ENCODE results near the gene LRP2. TPM values are rescaled to one million over a fixed set of nuclear protein-coding genes. Genes with fewer than 3 reads are reported as not detected.

The LRP2 gene
- total RNA-seq, 2 donors from 2014 or later: 0.37 to 0.70 TPM

DNA sequence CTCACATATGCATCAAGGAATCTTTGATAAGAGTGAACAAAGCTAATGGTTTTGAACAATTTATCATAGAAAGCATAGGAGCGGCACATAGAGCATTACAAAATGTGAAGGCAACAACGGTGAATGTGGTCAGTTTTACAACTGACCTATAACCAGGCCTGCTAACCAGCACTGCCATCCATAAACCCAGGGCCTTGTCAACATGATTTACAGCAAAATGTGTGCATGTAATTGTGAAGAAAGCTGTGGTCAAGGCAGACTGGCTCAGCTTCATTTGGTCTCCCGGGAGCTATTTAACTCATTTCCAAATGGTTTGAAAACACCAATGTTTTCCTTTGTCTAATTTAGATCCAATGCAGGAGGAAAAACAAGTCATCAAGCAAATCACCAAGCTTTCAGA lies 173.2 kb downstream of the LRP2 start:
- Mint-ChIP-seq H3K4me3 (no peak overlapping the region), H3K4me1 (ENCODE audit: low read depth) (no peaks in the 10 kb centered on the region), H3K9me3 (peaks cover 0 to 1% of the 10 kb centered on the region in 2 donors), H3K27ac (no peak overlapping the region), H3K27me3 (ENCODE audit: low read depth) (no peaks in the 10 kb centered on the region), H3K36me3 (ENCODE audit: insufficient read depth in 2 of 2) (no peaks in the 10 kb centered on the region)
- ATAC-seq (replicated peaks in 1 of 2) (no peak), DNase-seq (no peak)

DNA sequence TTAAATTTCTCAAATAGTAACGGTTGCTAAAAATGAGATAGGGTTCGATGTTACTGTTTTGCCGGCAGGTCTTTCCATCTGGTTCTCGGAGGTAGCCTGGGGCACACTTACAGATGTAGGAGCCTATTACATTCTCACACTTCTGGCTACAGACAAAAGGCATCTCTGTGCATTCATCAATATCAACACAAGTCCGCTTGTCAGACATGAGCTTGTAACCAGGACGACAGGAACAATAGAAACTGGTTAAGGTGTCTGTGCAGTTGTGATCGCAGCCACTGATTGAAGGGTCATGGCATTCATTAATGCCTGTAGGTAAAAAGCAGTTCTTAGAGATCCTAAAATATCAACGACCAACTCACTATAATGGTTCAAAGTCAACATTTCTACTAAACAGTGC lies 176.6 kb downstream of the LRP2 start:
- ATAC-seq (replicated peaks in 1 of 2) (no peak), DNase-seq (no peak)
- Mint-ChIP-seq H3K4me1 (ENCODE audit: low read depth) (no peaks in the 10 kb centered on the region), H3K36me3 (ENCODE audit: insufficient read depth in 2 of 2) (no peaks in the 10 kb centered on the region), H3K27ac (no peak overlapping the region), H3K9me3 (peaks cover 0 to 1% of the 10 kb centered on the region in 2 donors), H3K27me3 (ENCODE audit: low read depth) (no peaks in the 10 kb centered on the region), H3K4me3 (no peak overlapping the region)

DNA sequence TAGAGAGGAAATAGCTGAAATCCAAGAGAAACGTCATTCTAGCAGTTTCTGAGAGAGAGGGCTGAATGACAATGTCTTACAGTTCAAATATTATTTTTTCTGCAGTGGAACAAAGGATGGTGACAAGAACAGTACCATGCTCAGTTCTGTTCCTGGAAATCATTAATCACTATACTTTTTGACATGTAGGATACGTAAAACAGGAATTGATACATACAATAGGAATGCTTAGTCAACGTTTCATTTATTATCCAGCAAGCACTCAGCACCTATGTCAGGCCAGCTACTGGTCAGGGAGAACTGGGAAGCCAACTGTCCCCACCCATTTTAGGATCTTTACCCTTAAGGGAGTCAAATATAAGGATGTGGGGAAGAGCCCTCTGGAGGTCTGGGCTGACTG lies 178.3 kb downstream of the LRP2 start:
- Mint-ChIP-seq H3K27me3 (ENCODE audit: low read depth) (no peaks in the 10 kb centered on the region), H3K27ac (no peak overlapping the region), H3K4me3 (no peak overlapping the region), H3K4me1 (ENCODE audit: low read depth) (no peaks in the 10 kb centered on the region), H3K36me3 (ENCODE audit: insufficient read depth in 2 of 2) (no peaks in the 10 kb centered on the region), H3K9me3 (peaks cover 0 to 1% of the 10 kb centered on the region in 2 donors)
- no peak for DNase-seq
- no peak for ATAC-seq (replicated peaks in 1 of 2)

DNA sequence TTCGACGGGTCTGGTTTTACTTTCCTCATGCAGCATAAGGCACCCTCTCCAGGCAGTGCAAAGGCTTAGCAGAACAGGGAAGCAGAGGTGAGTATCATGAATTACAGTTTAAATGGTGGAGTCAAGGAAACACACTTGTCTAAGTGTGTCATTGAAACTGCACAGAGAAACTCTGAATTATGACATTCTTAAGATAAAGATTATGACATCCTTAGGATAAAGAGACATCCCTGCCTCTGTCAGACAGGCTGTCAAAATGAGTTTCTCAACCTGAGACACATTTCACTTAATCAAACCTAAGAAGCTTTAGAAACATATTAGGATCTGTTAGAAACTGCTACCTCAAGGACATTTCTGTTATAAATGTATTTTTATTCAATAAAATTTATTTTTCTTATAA lies 179.8 kb downstream of the LRP2 start:
- H3K9me3 Mint-ChIP-seq: no peaks in the 10 kb centered on the region
- H3K36me3 Mint-ChIP-seq (ENCODE audit: insufficient read depth in 2 of 2): no peaks in the 10 kb centered on the region
- no peak for ATAC-seq (replicated peaks in 1 of 2)
- H3K27me3 Mint-ChIP-seq (ENCODE audit: low read depth): peaks cover 5% of the 10 kb centered on the region
- DNase-seq: no peak
- H3K4me3 Mint-ChIP-seq: no peak overlapping the region
- H3K4me1 Mint-ChIP-seq (ENCODE audit: low read depth): no peaks in the 10 kb centered on the region
- no peak overlapping the region for H3K27ac Mint-ChIP-seq

DNA sequence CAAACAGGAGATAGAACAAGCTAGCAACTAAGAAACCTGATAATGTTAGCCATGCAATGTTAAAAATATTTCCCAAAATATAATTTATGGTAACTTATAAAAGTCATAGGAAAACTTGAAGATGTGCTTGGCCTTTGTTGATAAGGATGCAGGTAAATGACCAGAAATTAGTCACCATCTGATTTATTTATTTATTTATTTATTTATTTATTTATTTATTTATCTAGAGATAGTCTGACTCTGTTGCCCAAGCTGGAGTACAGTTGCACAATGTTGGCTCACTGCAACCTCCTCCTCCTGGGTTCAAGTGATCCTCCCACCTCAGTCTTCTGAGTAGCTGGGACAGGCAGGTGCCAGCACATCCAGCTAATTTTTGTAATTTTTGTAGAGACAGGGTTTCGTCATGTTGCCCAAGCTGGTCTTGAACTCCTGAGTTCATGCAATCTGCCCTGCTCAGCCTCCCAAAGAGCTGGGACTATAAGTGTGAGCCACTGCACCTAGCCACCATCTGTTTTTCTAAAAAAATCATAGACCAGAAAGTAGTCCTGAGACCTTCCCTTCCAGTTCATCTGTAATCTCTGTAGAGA lies 183.4 kb downstream of the LRP2 start:
- Mint-ChIP-seq H3K36me3 (ENCODE audit: insufficient read depth in 2 of 2) (no peaks in the 10 kb centered on the region), H3K27ac (no peak overlapping the region), H3K27me3 (ENCODE audit: low read depth) (peaks cover 11% of the 10 kb centered on the region), H3K4me1 (ENCODE audit: low read depth) (no peaks in the 10 kb centered on the region), H3K4me3 (no peak overlapping the region), H3K9me3 (no peaks in the 10 kb centered on the region)
- ATAC-seq (replicated peaks in 1 of 2) (no peak), DNase-seq (no peak)

DNA sequence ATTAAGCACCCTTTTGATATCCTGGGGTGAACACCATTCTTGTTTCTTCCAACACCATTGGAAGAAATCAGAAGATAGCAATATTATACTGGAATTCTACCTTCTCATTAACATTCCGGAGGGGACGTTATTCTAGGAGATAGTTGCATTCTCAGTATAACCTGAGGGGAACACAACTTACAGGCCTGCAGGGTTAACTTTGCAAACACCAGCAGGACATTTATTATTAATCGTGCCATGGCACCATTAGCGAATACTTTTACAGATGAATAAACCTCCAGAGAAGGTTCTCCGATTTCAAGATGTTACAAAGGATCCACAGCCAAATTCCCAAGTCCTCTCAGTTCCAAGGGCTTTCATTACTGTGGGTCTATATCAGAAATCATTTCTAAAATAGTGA lies 184.0 kb downstream of the LRP2 start:
- Mint-ChIP-seq H3K27me3 (ENCODE audit: low read depth) (peaks cover 11% of the 10 kb centered on the region), H3K4me3 (no peak overlapping the region), H3K36me3 (ENCODE audit: insufficient read depth in 2 of 2) (no peaks in the 10 kb centered on the region), H3K27ac (no peak overlapping the region), H3K9me3 (no peaks in the 10 kb centered on the region), H3K4me1 (ENCODE audit: low read depth) (no peaks in the 10 kb centered on the region)
- ATAC-seq (replicated peaks in 1 of 2) (no peak), DNase-seq (no peak)

DNA sequence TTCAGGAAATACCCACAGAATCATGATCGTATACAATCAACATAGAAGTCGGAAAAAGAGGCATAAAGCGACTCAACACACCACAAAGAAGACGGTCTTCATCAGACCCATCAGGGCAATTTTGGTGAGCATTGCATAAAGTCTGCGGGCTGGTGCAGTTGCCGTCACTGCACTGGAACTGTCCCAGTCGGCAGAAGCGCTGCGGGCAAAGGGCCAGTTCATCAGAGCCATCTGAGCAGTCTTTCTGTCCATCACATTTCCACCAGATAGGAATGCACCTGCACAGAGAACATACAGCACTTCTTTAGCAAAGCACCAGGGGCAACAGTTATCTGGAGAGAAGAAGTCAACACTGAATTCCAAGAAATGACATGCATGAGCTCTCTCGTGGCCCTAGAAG lies 187.2 kb downstream of the LRP2 start:
- no peaks in the 10 kb centered on the region for H3K9me3 Mint-ChIP-seq
- no peak overlapping the region for H3K4me3 Mint-ChIP-seq
- H3K27me3 Mint-ChIP-seq (ENCODE audit: low read depth): peaks cover 11% of the 10 kb centered on the region
- H3K4me1 Mint-ChIP-seq (ENCODE audit: low read depth): no peaks in the 10 kb centered on the region
- H3K27ac Mint-ChIP-seq: no peak overlapping the region
- H3K36me3 Mint-ChIP-seq (ENCODE audit: insufficient read depth in 2 of 2): no peaks in the 10 kb centered on the region
- no peak for ATAC-seq (replicated peaks in 1 of 2)
- DNase-seq: no peak

DNA sequence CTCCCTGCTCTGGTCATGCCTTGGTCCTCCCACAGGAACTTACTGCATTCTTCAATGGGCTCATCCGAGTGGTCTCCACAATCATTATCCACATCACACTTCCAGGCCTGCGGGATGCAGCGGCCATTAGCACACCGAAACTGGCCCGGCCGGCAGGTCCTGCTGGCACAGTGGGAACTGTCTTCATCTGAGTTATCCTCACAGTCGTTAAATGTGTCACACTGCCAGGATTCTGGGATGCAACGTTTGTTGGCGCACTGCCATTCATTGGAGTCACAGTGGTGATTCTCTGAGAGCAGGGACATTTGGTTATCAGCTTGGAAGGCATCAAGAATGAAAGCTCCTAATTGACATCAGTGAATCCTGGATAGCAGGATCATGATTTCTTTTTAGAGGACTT lies 188.5 kb downstream of the LRP2 start:
- H3K9me3 Mint-ChIP-seq: no peaks in the 10 kb centered on the region
- ATAC-seq (replicated peaks in 1 of 2) (no peak), DNase-seq (no peak)
- H3K4me1 Mint-ChIP-seq (ENCODE audit: low read depth): no peaks in the 10 kb centered on the region
- H3K4me3 Mint-ChIP-seq: no peak overlapping the region
- no peaks in the 10 kb centered on the region for H3K36me3 Mint-ChIP-seq (ENCODE audit: insufficient read depth in 2 of 2)
- no peak overlapping the region for H3K27ac Mint-ChIP-seq
- peaks cover 11% of the 10 kb centered on the region for H3K27me3 Mint-ChIP-seq (ENCODE audit: low read depth)

DNA sequence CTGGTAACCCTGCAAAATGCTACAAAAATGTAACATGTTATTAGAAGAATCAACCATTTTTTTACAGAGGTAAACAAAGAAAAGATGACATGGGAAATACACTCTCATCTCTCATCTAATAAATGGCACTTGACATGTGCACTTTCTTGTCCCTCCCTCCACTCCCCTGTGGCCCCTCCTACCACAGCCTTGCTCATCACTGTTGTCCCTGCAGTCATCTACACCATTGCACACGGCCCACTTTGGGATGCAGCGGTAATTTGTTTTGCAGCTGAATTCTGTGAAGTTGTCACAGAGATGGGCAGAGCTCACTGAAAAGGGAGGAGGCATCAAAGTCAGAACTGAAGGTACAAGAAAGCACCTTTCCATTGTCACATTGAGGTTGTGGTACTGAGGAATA lies 189.4 kb downstream of the LRP2 start:
- H3K27me3 Mint-ChIP-seq (ENCODE audit: low read depth): peaks cover 9% of the 10 kb centered on the region
- no peaks in the 10 kb centered on the region for H3K9me3 Mint-ChIP-seq

DNA sequence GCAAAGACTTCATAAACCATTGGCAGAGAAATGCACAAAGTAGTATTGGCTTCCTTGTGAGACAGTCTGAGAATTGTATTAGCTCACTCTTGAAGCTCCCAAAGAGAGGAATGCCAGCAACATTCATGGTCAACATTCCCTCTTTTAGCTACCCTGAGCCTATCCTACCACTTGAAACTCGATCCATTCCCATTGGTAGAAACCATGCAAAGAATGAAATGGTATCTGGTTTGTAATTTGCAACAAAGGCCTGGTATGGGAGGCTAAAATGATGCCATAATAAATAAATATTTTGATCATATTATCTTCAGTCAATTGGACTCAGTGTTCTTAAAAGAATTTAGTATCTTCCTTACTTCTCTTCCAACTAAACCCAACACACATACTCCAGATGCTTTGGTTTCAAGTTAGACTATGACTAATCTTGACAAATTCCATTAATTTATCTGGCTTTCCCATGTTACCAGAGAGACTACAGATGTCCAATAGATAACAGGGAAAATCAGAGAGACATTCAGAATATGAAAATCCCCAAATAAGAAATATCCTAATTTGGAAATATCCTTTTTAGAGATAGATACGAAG lies 190.1 kb downstream of the LRP2 start:
- DNase-seq (no peak), ATAC-seq (replicated peaks in 1 of 2) (no peak)
- Mint-ChIP-seq H3K4me1 (ENCODE audit: low read depth) (no peaks in the 10 kb centered on the region), H3K27ac (no peak overlapping the region), H3K9me3 (no peaks in the 10 kb centered on the region), H3K36me3 (ENCODE audit: insufficient read depth in 2 of 2) (no peaks in the 10 kb centered on the region), H3K4me3 (no peak overlapping the region), H3K27me3 (ENCODE audit: low read depth) (peaks cover 6% of the 10 kb centered on the region)

More for the DNA sequence above, 189.4 kb downstream of the LRP2 start:
- Mint-ChIP-seq H3K4me1 (ENCODE audit: low read depth) (no peaks in the 10 kb centered on the region), H3K4me3 (no peak overlapping the region), H3K36me3 (ENCODE audit: insufficient read depth in 2 of 2) (no peaks in the 10 kb centered on the region), H3K27ac (no peak overlapping the region)
- no peak for ATAC-seq (replicated peaks in 1 of 2)
- DNase-seq: no peak

DNA sequence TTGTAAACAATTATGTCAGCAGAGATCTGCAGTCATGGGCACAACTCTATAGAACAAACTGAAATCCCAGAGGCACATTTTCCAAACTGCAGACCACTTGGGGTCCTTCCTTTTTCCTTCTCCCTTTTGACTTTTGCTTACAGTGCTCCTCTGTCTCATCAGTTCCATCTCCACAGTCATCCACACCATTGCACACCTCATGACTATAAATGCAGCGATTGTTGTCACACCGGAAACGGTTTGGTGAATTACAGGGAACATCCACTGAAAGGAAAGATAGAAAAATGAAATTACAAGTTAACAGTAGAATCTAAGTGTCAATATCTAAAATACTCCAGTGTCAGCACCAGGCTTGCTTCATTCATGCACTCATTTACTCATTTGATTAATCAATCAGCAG lies 196.5 kb downstream of the LRP2 start:
- no peak for DNase-seq
- Mint-ChIP-seq H3K4me3 (no peak overlapping the region), H3K36me3 (ENCODE audit: insufficient read depth in 2 of 2) (no peaks in the 10 kb centered on the region), H3K4me1 (ENCODE audit: low read depth) (no peaks in the 10 kb centered on the region), H3K27me3 (ENCODE audit: low read depth) (peaks cover 27% of the 10 kb centered on the region), H3K27ac (no peak overlapping the region), H3K9me3 (no peaks in the 10 kb centered on the region)
- ATAC-seq (replicated peaks in 1 of 2): no peak

DNA sequence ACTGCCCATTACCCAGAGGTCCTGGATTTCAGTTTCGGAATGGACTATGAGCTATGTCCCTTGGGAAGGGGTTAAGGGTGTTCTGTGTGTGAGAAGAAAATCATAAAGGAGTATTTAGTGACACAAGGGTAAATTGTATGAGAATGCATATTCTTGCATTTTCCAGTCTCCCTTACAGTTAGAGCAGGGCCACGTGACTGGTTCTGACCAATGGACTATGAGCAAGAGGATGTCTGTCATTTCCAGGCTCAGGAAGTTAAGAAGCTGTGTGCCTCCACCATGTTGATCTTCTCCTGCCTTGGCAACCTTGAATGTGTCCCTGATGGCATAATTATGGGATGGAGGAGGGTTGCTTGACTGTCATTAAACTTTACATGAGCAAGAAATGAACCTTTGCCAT lies 198.0 kb downstream of the LRP2 start:
- Mint-ChIP-seq H3K27ac (no peak overlapping the region), H3K4me3 (no peak overlapping the region), H3K9me3 (no peaks in the 10 kb centered on the region), H3K4me1 (ENCODE audit: low read depth) (no peaks in the 10 kb centered on the region), H3K36me3 (ENCODE audit: insufficient read depth in 2 of 2) (no peaks in the 10 kb centered on the region), H3K27me3 (ENCODE audit: low read depth) (peaks cover 35% of the 10 kb centered on the region)
- ATAC-seq (replicated peaks in 1 of 2) (no peak), DNase-seq (no peak)

DNA sequence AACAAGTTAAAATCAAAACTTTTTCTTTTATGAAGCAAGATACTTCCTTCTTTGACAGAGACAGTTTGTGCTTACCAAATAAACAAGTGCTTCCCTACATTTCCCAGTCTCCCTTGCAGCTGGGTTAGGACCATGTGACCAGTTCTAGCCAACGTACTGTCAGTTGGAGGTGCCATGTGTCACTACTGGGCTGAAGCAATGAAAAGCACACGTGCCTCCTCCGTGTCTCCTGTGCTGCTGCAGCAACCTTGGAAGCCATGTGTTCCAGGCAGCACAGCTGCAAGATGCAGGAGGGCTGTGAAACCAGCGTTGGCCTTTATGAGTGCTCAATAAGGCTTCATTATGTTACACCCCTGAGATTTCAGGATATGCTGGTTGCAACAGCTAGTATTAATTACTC lies 199.7 kb downstream of the LRP2 start:
- DNase-seq: no peak
- H3K9me3 Mint-ChIP-seq: no peaks in the 10 kb centered on the region
- no peak for ATAC-seq (replicated peaks in 1 of 2)
- no peak overlapping the region for H3K27ac Mint-ChIP-seq
- no peak overlapping the region for H3K4me3 Mint-ChIP-seq
- H3K27me3 Mint-ChIP-seq (ENCODE audit: low read depth): peaks cover 42% of the 10 kb centered on the region
- H3K36me3 Mint-ChIP-seq (ENCODE audit: insufficient read depth in 2 of 2): no peaks in the 10 kb centered on the region
- no peaks in the 10 kb centered on the region for H3K4me1 Mint-ChIP-seq (ENCODE audit: low read depth)

DNA sequence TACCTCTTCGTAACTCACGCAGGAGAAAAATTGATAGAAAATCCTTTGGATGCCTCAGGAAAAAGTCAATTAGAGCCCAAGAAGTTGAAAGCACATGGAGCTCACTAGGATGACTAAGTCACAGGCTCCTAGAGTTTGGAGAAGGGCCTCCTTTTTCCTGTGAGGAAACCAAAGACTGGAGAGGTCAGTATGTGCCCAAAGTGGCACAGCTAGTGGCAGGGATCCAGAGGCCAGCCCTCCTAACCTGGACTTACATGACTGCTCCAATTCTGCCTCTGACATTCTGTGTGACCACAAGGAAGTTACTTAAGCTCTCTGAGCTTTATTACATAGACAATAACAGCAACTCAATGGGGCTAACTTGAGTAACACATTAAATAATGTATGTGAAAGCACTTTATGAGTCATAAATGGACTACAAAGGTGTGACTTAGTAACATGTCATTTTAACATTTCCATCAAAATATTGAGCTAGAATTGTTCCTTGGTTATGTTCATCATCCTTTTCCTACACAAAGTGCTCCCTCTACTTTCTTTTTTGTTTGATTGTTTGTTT lies 201.3 kb downstream of the LRP2 start:
- no peak overlapping the region for H3K4me3 Mint-ChIP-seq
- no peaks in the 10 kb centered on the region for H3K36me3 Mint-ChIP-seq (ENCODE audit: insufficient read depth in 2 of 2)
- H3K9me3 Mint-ChIP-seq: no peaks in the 10 kb centered on the region
- H3K27ac Mint-ChIP-seq: no peak overlapping the region
- H3K27me3 Mint-ChIP-seq (ENCODE audit: low read depth): peaks cover 37% of the 10 kb centered on the region
- no peak for DNase-seq
- no peak for ATAC-seq (replicated peaks in 1 of 2)
- no peaks in the 10 kb centered on the region for H3K4me1 Mint-ChIP-seq (ENCODE audit: low read depth)

Data from activated T-cell treated with anti-CD3 and anti-CD28 coated beads, Interleukin-2, amount 50 U/mL, for 72 hours (primary cell).